ENCODE data around the gene DAZAP1.

- TF ChIP-seq CREB5 (CRISPR knock-in tag; IDR thresholded peaks at IDR 0.05; ENCODE audit: low read depth) (no peak), ZFP30 (CRISPR knock-in tag; IDR thresholded peaks at IDR 0.05) (no peak), ARNTL (CRISPR knock-in tag; IDR thresholded peaks at IDR 0.05; ENCODE audit: borderline replicate concordance, low read depth) (no peak), PATZ1 (CRISPR knock-in tag; IDR thresholded peaks at IDR 0.05; ENCODE audit: borderline replicate concordance) (no peak), TOX (CRISPR knock-in tag; IDR thresholded peaks at IDR 0.05; ENCODE audit: borderline replicate concordance) (no peak), ZC3H10 (CRISPR knock-in tag; IDR thresholded peaks at IDR 0.05) (no peak), PPARA (CRISPR knock-in tag; IDR thresholded peaks at IDR 0.05; ENCODE audit: borderline replicate concordance) (no peak), ESRRG (CRISPR knock-in tag; IDR thresholded peaks at IDR 0.05) (no peak), SNAI2 (CRISPR knock-in tag; IDR thresholded peaks at IDR 0.05) (no peak)
These were observed 17.0 kb downstream of the DAZAP1 start for GRCh38 chr19:1424192-1424955.
